Heart right ventricle (tissue), 16 donors: ENCODE results near the gene CPZ. TPM values are rescaled to one million over a fixed set of nuclear protein-coding genes. Genes with fewer than 3 reads are reported as not detected.

Experiments used
- ATAC-seq, 8 donors: fragments of 200-7000 bp; cut with Tn5 transposase; one replicate each; pipeline ENCODE4 v1.9.1; 2020; ENCODE audit warnings: mild to moderate bottlenecking in 8 of 8, moderate library complexity in 8 of 8, moderate number of reproducible peaks in 1 of 8
- DNase-seq, 2 donors: peaks; one replicate each; pipeline ENCODE4 v3.0.0-alpha.2; 2020
- H3K27ac ChIP-seq, 10 donors: fragments of 200-600 bp; sonication (generic) in 2 of 10; one replicate each; pipeline versions ENCODE4 v1.5.0 to v1.8.0; 2020 to 2022; ENCODE audit warnings: mild to moderate bottlenecking in 3 of 10
- H3K27me3 ChIP-seq, 7 donors: fragments of 200-600 bp; one replicate each; pipeline ENCODE4 v1.8.0; 2021 to 2022; ENCODE audit warnings: mild to moderate bottlenecking in 2 of 7
- H3K36me3 ChIP-seq, 9 donors: fragments of 200-600 bp; sonication (generic) in 1 of 9; one replicate each; pipeline versions ENCODE4 v1.5.0 to v1.8.0; 2020 to 2022; ENCODE audit warnings: mild to moderate bottlenecking in 2 of 9
- H3K4me1 ChIP-seq, 9 donors: fragments of 200-600 bp; sonication (generic) in 1 of 9; one replicate each; pipeline versions ENCODE4 v1.5.0 to v1.8.0; 2020 to 2022; ENCODE audit warnings: mild to moderate bottlenecking in 4 of 9
- H3K4me3 ChIP-seq, 10 donors: fragments of 200-600 bp; sonication (generic) in 2 of 10; one replicate each; pipeline versions ENCODE4 v1.5.0 to v1.8.0; 2020 to 2022; ENCODE audit warnings: mild to moderate bottlenecking in 7 of 10, moderate library complexity in 2 of 10
- H3K9me3 ChIP-seq, 11 donors: fragments of 200-600 bp in 10 of 11; sonication (generic) in 2 of 11; one replicate each; pipeline versions ENCODE4 v1.5.0 to v1.8.0; 2013 to 2022; ENCODE audit warnings: mild to moderate bottlenecking in 2 of 11, control low read depth in 1 of 11, moderate library complexity in 1 of 11
- CTCF ChIP-seq, 9 donors: fragments of 200-600 bp; sonication (generic) in 2 of 9; IDR thresholded peaks; one replicate each; pipeline versions ENCODE4 v1.5.0 to v1.8.0; 2021 to 2022; ENCODE audit warnings: antibody characterized with exemption in 9 of 9, mild to moderate bottlenecking in 5 of 9, moderate library complexity in 1 of 9
- WGBS, 2 donors: extraction: QIAGEN DNeasy Blood & Tissue Kit; methylation state at CpG; one replicate each; pipeline ENCODE4 v1.1.7; 2013; ENCODE audit warnings: inconsistent platforms in 1 of 2; 5-methylcytosine and 5-hydroxymethylcytosine counted together
- intact Hi-C, 10 donors: fragments of 100-400 bp; cut with DNase I; formaldehyde crosslinking; loops; one replicate each; pipeline versions ENCODE4 v1.11.1 to v1.14.2; 2022
- polyA plus RNA-seq, 2 donors: library from polyadenylated mRNA; stranded (reverse); fragments of 200-250 nt; gene quantifications; one replicate each; pipeline ENCODE4 v1.2.3, GENCODE V29; 2013
- total RNA-seq, 10 donors: library from RNA; stranded (reverse); fragmentation: NEBNext Ultra II Directional in 3 of 10; extraction: Animal tissue kit (Norgen Biotek cat#: 25700) in 3 of 10; gene quantifications; one replicate each; pipeline versions ENCODE4 v1.2.1 to v1.2.4, GENCODE V29; 2021 to 2023
- donor health status: Arrhythmogenic right ventricular cardiomyopathy.
- donor health status: ischemic (EF 13 %, LVEDD 7.1; RV severe dilation, severe dysfunction).
- donor health status: healthy with polysubstance abuse.
- donor health status: DM: no; HTN: yes; CAD: no.
- donor health status: DM: no; HTN: no; CAD: no.
- donor health status: ischemic (EF 25% LVEDD 6.9; RV normal size, moderate dysfunction).
- donor health status: ischemic (EF 25% LVEDD 5.7; RV mildly dilated, moderate dysfunction).
- donor health status: healthy.
- donor health status: DM: yes; HTN: yes; CAD: no.
- donor health status: Ischemic cardiomyopathy.
- donor health status: ischemic (EF 35%, LVEDD 5.7; RV mildly dilated, moderate dysfunction).
- donor health status: nonischemic (EF 11% LVEDD 7.7; RV severe dilation, severe dysfunction).
- donor health status: DM: yes; HTN: yes; CAD: no.
- donor health status: PGD.
- donor health status: ischemic (EF 29% LVEDD 5.4; RV normal size, mild dysfunction).
- donor health status: nonischemic (EF 23%, LVEDD 6.1; RV moderate dilation, normal function).

Gene CPZ
- total and polyA plus RNA-seq, 12 donors, result 0.12 to 0.85 (median 0.70) TPM; not detected in 5

- intact Hi-C loops, result no loop called here
- no peak for DNase-seq
- ATAC-seq, result no peak
Measured at GRCh38 chr4:8547912-8548730, 44.4 kb upstream of the CPZ start.

DNA sequence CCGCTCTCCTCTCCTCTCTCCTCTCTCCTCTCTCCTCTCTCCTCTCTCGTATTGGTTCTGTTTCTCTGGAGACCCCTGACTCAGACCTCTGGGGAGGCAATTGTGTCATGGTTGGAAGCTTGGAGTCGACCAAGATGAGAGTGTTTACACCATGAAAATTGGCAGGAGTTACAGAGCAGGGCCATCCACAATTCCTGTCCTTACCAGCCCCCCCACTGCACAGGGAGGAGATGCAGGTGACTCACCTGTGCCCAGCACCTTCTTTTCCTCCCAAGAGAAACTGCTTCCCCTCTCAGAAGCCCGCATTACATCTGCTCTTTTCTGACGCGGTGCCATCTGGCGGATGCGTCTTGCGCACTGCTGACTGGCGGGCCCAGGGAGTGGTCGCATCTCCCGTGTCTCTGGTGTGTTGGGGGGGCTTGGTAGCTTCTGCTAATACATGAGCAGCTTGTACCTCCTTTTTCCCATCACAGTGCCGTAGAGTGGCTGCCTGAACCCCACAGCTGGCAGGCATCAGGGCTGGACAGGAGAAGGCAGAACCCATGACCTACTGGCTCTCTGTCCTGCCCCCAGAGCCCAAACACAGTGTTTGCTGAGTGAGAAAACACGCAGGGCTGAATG is 43.7 kb upstream of the CPZ start:
- intact Hi-C loops, result no loop called here
- no peak for TF ChIP-seq CTCF (IDR thresholded peaks at IDR 0.05)
- 77 to 79% methylated on average over 14 of the region's 14 CpGs for WGBS, 2 donors
- H3K36me3 ChIP-seq, result no peaks in the 10 kb centered on the region
- H3K4me1 ChIP-seq, result no peaks in the 10 kb centered on the region
- no peak for ATAC-seq
- H3K27me3 ChIP-seq, result peaks cover 0 to 20% (median 7%) of the 10 kb centered on the region in 7 donors
- H3K27ac ChIP-seq, result no peak overlapping the region
- DNase-seq, result no peak
- H3K9me3 ChIP-seq, result peaks cover 0 to 4% (median 0%) of the 10 kb centered on the region in 11 donors
- no peak overlapping the region for H3K4me3 ChIP-seq

More at GRCh38 chr4:8547912-8548730, 44.4 kb upstream of the CPZ start:
- Histone ChIP-seq H3K4me3 (no peak overlapping the region), H3K27ac (no peak overlapping the region), H3K9me3 (peaks cover 0 to 4% (median 0%) of the 10 kb centered on the region in 11 donors), H3K27me3 (peaks cover 0 to 15% (median 4%) of the 10 kb centered on the region in 7 donors), H3K4me1 (no peaks in the 10 kb centered on the region), H3K36me3 (no peaks in the 10 kb centered on the region)
- no peak for TF ChIP-seq CTCF (IDR thresholded peaks at IDR 0.05)
- 86 to 92% methylated on average over 16 of the region's 16 CpGs for WGBS, 2 donors

DNA sequence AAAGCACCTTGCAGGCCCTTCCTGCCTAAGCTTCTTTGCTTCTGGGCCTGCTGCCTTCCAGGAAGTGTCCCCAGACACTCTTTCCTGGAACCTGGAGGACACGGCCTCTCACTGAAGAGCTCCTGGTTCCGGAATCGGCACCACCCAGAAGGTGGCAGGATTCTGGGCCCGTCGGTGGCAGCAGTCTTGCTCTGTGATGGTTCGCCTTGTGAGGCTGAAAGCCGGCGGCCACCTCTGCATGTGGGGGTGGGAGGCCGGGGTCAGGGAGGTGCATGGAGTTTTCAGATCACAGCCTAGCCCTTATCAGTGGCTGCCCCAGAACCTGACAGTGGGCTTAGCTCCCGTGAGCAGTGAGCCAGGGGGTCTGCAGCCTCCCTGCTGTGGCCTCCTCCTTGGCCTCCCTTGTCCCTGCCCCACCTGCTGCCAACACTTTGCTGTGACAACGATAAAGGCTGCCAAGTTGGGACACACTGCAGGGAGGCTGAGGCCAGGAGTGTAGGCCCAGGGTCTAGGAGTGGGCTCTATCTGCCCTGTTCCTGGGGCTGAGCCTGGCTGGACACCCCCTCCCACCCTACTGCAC is 43.1 kb upstream of the CPZ start:
- intact Hi-C loops, result no loop called here
- H3K27ac ChIP-seq, result no peak overlapping the region
- peaks cover 0 to 21% (median 8%) of the 10 kb centered on the region in 7 donors for H3K27me3 ChIP-seq
- H3K4me3 ChIP-seq, result no peak overlapping the region
- ATAC-seq (no peak), DNase-seq (no peak)
- H3K4me1 ChIP-seq, result no peaks in the 10 kb centered on the region
- H3K9me3 ChIP-seq, result peaks cover 0 to 4% (median 0%) of the 10 kb centered on the region in 11 donors
- H3K36me3 ChIP-seq, result no peaks in the 10 kb centered on the region
- WGBS, 2 donors, result 57 to 65% methylated on average over 11 of the region's 11 CpGs
- no peak for TF ChIP-seq CTCF (IDR thresholded peaks at IDR 0.05)

- no peak for ATAC-seq
- 74 to 76% methylated on average over 9 of the region's 9 CpGs for WGBS, 2 donors
- intact Hi-C loops, result no loop called here
Measured at GRCh38 chr4:8550691-8551090, 41.9 kb upstream of the CPZ start.

More at GRCh38 chr4:8550691-8551090, 41.9 kb upstream of the CPZ start:
- Histone ChIP-seq H3K4me3 (no peak overlapping the region), H3K4me1 (no peaks in the 10 kb centered on the region), H3K27ac (no peak overlapping the region), H3K27me3 (peaks cover 0 to 31% (median 0%) of the 10 kb centered on the region in 7 donors), H3K36me3 (no peaks in the 10 kb centered on the region), H3K9me3 (peaks cover 0 to 4% (median 0%) of the 10 kb centered on the region in 11 donors)
- no peak for TF ChIP-seq CTCF (IDR thresholded peaks at IDR 0.05)
- DNase-seq, result no peak
